Thyroid gland (tissue), 4 donors: ENCODE measurements around the gene ENOX2.

ENCODE experiments used
- POLR2A ChIP-seq, 2 donors: fragments of 450-650 bp; IDR thresholded peaks; one replicate each; pipeline ENCODE4 v1.6.1; 2017; ENCODE audit warnings: antibody characterized with exemption in 2 of 2, mild to moderate bottlenecking in 2 of 2, moderate library complexity in 1 of 2
- TF ChIP-seq, protein P1 (sequence below), 6 experiments: fragments of 200-600 bp in 3 of 6; fragments of 450-650 bp in 3 of 6; sonication (generic) in 3 of 6; IDR thresholded peaks; one replicate each; pipeline ENCODE4 v1.5.1; 2016 to 2019; ENCODE audit warnings: antibody characterized with exemption in 6 of 6, mild to moderate bottlenecking in 2 of 6, inconsistent platforms in 1 of 6, moderate library complexity in 1 of 6

DNA sequence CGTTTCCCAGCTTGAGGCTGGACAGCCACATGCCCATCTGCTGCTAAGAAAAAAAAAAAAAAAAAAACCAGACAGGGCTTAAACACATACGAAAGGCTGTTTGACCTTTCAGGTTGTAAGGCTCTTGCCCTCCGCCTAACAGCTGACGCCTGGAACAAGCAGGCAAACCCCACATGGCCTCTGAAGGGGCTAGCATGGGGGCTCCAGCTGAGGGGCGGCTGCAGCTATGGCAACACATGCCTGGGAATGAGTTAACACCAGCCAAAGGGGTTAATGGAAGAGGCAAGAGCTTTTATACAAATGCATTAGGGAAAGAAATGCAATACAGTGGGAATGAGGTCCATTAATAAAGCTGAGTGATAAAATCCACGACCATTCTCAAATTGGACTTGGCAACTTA, 183.6 kb downstream of the ENOX2 start:
- TF ChIP-seq POLR2A (IDR thresholded peaks at IDR 0.05): no peak
- TF ChIP-seq, protein P1, sequence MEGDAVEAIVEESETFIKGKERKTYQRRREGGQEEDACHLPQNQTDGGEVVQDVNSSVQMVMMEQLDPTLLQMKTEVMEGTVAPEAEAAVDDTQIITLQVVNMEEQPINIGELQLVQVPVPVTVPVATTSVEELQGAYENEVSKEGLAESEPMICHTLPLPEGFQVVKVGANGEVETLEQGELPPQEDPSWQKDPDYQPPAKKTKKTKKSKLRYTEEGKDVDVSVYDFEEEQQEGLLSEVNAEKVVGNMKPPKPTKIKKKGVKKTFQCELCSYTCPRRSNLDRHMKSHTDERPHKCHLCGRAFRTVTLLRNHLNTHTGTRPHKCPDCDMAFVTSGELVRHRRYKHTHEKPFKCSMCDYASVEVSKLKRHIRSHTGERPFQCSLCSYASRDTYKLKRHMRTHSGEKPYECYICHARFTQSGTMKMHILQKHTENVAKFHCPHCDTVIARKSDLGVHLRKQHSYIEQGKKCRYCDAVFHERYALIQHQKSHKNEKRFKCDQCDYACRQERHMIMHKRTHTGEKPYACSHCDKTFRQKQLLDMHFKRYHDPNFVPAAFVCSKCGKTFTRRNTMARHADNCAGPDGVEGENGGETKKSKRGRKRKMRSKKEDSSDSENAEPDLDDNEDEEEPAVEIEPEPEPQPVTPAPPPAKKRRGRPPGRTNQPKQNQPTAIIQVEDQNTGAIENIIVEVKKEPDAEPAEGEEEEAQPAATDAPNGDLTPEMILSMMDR (IDR thresholded peaks at IDR 0.05): no peak
